HG03025 (cell line): Measurements from ENCODE around the gene WDFY3.

Experiments used
- ATAC-seq: cut with Tn5 transposase; IDR thresholded peaks from one replicate; pipeline ENCODE4 v1.9.1; 2021; ENCODE audit warnings: mild to moderate bottlenecking, moderate library complexity; ENCODE audit not compliant: unreplicated experiment, low FRiP score

The WDFY3 gene

GRCh38 chr4:84913176-84913575, 53.3 kb downstream of the WDFY3 start:
- ATAC-seq, result no peak

DNA sequence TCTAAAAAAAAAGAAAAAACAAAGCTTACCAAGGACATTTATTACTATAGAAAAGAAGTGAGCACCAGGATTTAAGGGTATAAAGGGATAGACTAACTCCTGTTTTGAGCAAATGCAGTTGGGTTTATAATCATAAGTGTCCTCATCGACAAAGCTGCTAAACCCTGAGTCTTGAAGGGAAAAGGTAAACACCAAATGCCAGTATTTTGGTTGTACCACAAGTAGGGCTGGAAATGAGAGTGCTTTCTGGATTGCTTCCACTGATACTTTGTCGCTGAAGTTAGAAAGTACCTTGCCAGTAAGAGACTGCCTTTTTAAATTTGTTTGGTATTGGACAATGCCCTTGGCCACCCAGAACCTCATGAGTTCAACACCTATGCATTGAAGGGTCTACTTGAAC, 53.7 kb downstream of the WDFY3 start:
- no peak for ATAC-seq

DNA sequence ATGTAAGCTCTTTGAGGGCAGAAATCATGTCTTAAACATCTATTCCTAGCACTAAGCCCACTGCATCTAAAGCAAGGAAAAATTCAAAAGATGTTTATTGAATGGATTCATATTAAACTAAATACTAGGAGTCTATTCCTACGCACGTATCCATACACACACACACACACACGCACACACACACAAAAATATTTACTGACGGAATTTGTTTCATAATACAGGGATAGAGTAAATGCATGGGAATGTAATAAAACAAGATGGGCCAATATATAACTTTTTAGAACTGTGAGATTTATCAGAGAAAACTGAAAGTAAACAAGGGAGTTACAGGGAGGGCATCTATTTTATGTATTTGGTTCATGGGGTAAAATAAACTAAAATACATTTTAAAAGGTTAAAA, 57.6 kb downstream of the WDFY3 start:
- ATAC-seq, result no peak

DNA sequence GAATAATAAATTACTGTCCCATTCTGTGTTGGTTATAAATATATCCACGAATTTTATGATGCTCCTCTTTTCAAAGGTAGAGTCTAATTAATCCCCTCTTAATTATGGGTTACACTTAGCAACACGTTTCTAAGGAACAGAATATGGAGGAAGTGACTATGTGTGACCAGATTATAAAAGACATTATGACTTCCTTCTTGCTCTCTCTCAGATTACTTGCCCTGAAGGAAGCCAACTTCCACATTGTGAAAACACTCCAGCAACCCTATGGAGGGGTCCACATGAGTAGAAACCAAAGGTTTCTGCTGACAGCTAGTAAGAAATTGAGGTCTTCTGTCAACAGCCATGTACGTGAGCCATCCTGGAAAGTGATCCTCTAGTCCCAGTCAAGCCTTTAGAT, 59.3 kb downstream of the WDFY3 start:
- ATAC-seq, result no peak

DNA sequence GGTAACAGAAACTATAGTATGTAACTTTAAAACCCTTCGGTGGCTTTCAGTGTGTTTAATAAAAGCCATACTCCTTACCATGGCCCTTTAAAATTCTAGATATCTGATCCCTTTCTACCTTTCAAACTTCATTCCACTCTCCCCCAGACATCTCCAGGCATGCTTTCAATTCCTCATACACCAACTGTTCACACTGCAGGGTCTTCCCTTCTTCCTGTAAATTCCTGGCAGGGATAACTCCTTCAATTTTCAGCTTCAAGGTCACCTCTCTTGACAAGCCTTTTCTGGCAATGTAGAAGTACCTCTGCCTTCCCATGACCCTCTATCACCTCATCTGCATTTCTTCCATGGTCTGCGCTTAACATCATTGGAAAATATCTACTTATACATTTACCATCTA, 60.8 kb downstream of the WDFY3 start:
- no peak for ATAC-seq

GRCh38 chr4:84901740-84902281, 64.7 kb downstream of the WDFY3 start:
- no peak for ATAC-seq

DNA sequence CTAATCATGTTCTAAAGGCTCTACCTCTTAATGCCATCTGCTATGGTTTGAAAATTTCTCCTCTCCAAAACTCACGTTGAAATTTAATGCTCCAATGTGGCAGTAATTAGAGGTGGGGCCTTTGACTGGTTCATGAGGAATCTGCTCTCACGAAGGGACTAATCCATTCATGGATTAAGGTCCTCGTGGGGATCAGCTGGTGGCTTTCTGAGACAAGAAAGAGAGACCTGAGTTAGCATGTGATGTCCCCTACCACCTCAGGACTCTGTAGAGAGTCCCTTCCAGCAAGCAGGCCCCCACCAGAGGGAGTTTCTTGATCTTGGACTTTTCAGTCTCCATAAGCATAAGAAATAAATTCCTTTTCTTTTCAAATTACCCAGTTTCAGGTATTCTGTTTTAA, 65.3 kb downstream of the WDFY3 start:
- no peak for ATAC-seq

- ATAC-seq, result no peak
Measured at GRCh38 chr4:84899616-84900015, 66.9 kb downstream of the WDFY3 start.

- no peak for ATAC-seq
Measured at GRCh38 chr4:84897516-84897915, 69.0 kb downstream of the WDFY3 start.

GRCh38 chr4:84895283-84895682, 71.2 kb downstream of the WDFY3 start:
- no peak for ATAC-seq

- no peak for ATAC-seq
Measured at GRCh38 chr4:84894621-84895020, 71.9 kb downstream of the WDFY3 start.

- ATAC-seq, result no peak
Measured at GRCh38 chr4:84892950-84893349, 73.5 kb downstream of the WDFY3 start.

- no peak for ATAC-seq
Measured at GRCh38 chr4:84887824-84888223, 78.7 kb downstream of the WDFY3 start.

DNA sequence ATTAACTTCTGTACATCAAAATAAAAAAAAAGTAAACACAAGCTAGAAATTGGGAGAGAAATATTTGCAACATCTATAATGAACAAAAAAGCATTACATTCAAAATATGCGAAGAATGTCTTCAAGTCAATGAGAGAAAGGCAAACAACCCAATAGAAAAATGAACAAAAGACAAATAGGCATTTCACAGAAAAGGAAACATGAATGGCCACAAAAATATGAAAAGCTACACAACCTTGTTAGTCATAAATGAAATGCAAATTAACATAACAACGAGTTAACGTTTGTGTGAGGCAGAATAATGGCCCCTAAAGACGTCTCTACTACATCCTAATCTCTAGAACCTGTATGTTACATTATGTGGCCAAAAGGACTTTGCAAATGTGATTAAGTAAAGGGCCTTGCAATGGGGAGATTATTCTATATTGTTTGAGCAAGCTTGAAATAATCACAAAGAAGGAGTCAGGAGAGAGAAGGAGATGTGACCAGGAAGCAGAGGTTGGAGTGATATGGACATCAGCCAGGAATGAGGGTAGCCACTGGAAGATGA, 86.8 kb downstream of the WDFY3 start:
- no peak for ATAC-seq

- no peak for ATAC-seq
Measured at GRCh38 chr4:84878546-84878945, 87.9 kb downstream of the WDFY3 start.

GRCh38 chr4:84878090-84878489, 88.4 kb downstream of the WDFY3 start:
- no peak for ATAC-seq

GRCh38 chr4:84877051-84877833, 89.2 kb downstream of the WDFY3 start:
- ATAC-seq, result no peak

DNA sequence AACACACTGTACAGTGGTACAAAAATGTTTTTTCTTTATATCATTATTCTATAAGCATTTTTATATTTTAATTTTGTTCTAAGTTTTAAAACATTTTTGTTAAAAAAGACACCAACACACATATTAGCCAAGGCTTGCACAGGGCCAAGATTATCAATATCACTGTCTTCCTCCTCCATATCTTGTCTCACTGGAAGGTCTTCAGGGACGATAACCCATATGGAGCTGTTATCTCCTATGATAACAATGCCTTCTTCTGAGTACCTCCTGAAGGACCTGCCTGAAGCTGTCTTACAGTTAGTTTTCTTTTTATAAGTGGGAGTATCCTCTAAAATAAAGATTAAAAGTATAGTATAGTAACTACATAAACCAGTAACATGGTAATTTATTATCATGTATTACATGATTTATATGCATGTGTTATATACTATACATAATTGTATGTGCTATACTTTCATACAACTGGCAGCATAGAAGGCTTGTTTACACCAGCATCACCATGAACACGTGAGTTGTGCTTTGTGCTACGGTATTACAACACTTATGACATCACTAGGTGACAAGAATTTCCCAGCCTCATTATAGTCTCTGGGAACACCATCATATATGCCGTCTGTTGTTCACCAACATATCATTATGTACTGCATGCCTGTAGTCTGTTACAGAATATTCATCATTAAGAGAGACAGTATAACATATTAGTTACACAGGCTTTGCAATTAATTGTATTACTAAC, 90.7 kb downstream of the WDFY3 start:
- no peak for ATAC-seq

DNA sequence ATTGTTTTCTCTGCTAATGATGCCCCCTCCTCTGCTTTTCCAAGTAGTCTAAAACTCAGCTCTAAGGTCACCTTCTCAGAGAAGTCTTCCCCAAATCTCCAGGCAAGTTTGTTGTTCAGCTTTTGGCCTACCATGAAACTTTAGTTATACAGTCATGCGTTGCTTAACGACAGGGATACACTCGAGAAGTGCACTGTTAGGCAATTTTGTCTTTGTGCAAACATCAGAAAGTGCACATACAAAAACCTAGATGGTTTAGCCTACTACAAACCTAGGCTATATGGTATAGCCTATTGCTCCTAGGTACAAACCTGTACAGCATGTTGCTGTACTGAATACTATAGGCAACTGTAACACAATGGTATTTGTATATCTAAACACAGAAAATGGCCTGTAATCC, 91.9 kb downstream of the WDFY3 start:
- no peak for ATAC-seq

- ATAC-seq, result no peak
Measured at GRCh38 chr4:84870398-84871163, 95.9 kb downstream of the WDFY3 start.

GRCh38 chr4:84866295-84866694, 100.2 kb downstream of the WDFY3 start:
- ATAC-seq, result no peak
